Measurements from ENCODE around the gene ITFG2.

Gene ITFG2

GRCh38 chr12:2795291-2796186 lies 16.9 kb upstream of the ITFG2 start:
- DNase-seq (ENCODE audit: low read depth), result no peak

- no peak for DNase-seq (ENCODE audit: low read depth)
Measured at GRCh38 chr12:2796187-2796666, 16.2 kb upstream of the ITFG2 start.

GRCh38 chr12:2797721-2798418 lies 14.6 kb upstream of the ITFG2 start:
- no peak for DNase-seq (ENCODE audit: low read depth)

- DNase-seq (ENCODE audit: low read depth), result no peak
Measured at GRCh38 chr12:2800046-2800570, 12.4 kb upstream of the ITFG2 start.

- no peak for DNase-seq (ENCODE audit: low read depth)
Measured at GRCh38 chr12:2801044-2801783, 11.3 kb upstream of the ITFG2 start.

GRCh38 chr12:2803635-2804392 lies 8.7 kb upstream of the ITFG2 start:
- DNase-seq (ENCODE audit: low read depth), result no peak

GRCh38 chr12:2804393-2805142 lies 7.9 kb upstream of the ITFG2 start:
- DNase-seq (ENCODE audit: low read depth), result no peak

GRCh38 chr12:2805143-2805520 lies 7.3 kb upstream of the ITFG2 start:
- no peak for DNase-seq (ENCODE audit: low read depth)

GRCh38 chr12:2806700-2807099 lies 5.8 kb upstream of the ITFG2 start:
- no peak for DNase-seq (ENCODE audit: low read depth)

GRCh38 chr12:2811801-2812200 lies 667 bp upstream of the ITFG2 start:
- DNase-seq (ENCODE audit: low read depth), result no peak

- DNase-seq (ENCODE audit: low read depth), result peak; percentile 41
Measured at GRCh38 chr12:2813214-2814185, 1.0 kb downstream of the ITFG2 start.

GRCh38 chr12:2819810-2820209 lies 7.3 kb downstream of the ITFG2 start:
- no peak for DNase-seq (ENCODE audit: low read depth)

- DNase-seq (ENCODE audit: low read depth), result no peak
Measured at GRCh38 chr12:2820432-2820831, 8.0 kb downstream of the ITFG2 start.

- no peak for DNase-seq (ENCODE audit: low read depth)
Measured at GRCh38 chr12:2823483-2823882, 11.0 kb downstream of the ITFG2 start.

- DNase-seq (ENCODE audit: low read depth), result no peak
Measured at GRCh38 chr12:2824541-2824940, 12.1 kb downstream of the ITFG2 start.

GRCh38 chr12:2825132-2825531 lies 12.7 kb downstream of the ITFG2 start:
- DNase-seq (ENCODE audit: low read depth), result no peak

- DNase-seq (ENCODE audit: low read depth), result no peak
Measured at GRCh38 chr12:2826036-2826435, 13.6 kb downstream of the ITFG2 start.

GRCh38 chr12:2826721-2827515 lies 14.4 kb downstream of the ITFG2 start:
- no peak for DNase-seq (ENCODE audit: low read depth)

- no peak for DNase-seq (ENCODE audit: low read depth)
Measured at GRCh38 chr12:2829275-2829674, 16.8 kb downstream of the ITFG2 start.

All from HS-27A (cell line).